Parathyroid adenoma (tissue), 2 donors: ENCODE data around the gene LAD1.

Experiments used
- H2AFZ ChIP-seq: fragments of 300-600 bp; sonication (generic); one replicate; pipeline ENCODE4 v1.7.0; 2017; ENCODE audit warnings: antibody characterized with exemption, mild to moderate bottlenecking
- H3K27ac ChIP-seq: fragments of 300-600 bp; sonication (generic); one replicate; pipeline ENCODE4 v1.7.0; 2017
- H3K27me3 ChIP-seq: fragments of 300-600 bp; sonication (generic); one replicate; pipeline ENCODE4 v1.7.0; 2017; ENCODE audit warnings: low read length; ENCODE audit not compliant: control insufficient read depth, insufficient read depth
- H3K36me3 ChIP-seq: fragments of 300-600 bp; sonication (generic); one replicate; pipeline ENCODE4 v1.7.0; 2017; ENCODE audit warnings: low read length; ENCODE audit not compliant: control insufficient read depth, insufficient read depth
- H3K4me1 ChIP-seq: fragments of 300-600 bp; sonication (generic); one replicate; pipeline ENCODE4 v1.7.0; 2017; ENCODE audit warnings: control low read depth
- H3K4me2 ChIP-seq: fragments of 300-600 bp; sonication (generic); one replicate; pipeline ENCODE4 v1.7.0; 2017; ENCODE audit warnings: low read length
- H3K4me3 ChIP-seq: fragments of 300-600 bp; sonication (generic); one replicate; pipeline ENCODE4 v1.7.0; 2017; ENCODE audit warnings: low read depth, low read length
- H3K79me2 ChIP-seq: fragments of 300-600 bp; sonication (generic); one replicate; pipeline ENCODE4 v1.7.0; 2017; ENCODE audit warnings: control low read depth
- H3K9ac ChIP-seq: fragments of 300-600 bp; sonication (generic); one replicate; pipeline ENCODE4 v1.7.0; 2017; ENCODE audit warnings: mild to moderate bottlenecking
- H3K9me3 ChIP-seq: fragments of 300-600 bp; sonication (generic); one replicate; pipeline ENCODE4 v1.7.0; 2017; ENCODE audit warnings: low read length; ENCODE audit not compliant: control insufficient read depth
- CTCF ChIP-seq: fragments of 300-600 bp; sonication (generic); IDR thresholded peaks from one replicate; pipeline ENCODE4 v1.7.0; 2017; ENCODE audit warnings: antibody characterized with exemption, mild to moderate bottlenecking
- donor health status: primary hyperparathyroidism.

Gene LAD1

GRCh38 chr1:201414051-201414738 lies 15.1 kb upstream of the LAD1 start:
- no peak overlapping the region for H3K4me3 ChIP-seq
- no peak overlapping the region for H3K4me2 ChIP-seq
- no peaks in the 10 kb centered on the region for H3K9me3 ChIP-seq
- H3K79me2 ChIP-seq: no peaks in the 10 kb centered on the region
- no peak overlapping the region for H3K27ac ChIP-seq
- H3K4me1 ChIP-seq: no peaks in the 10 kb centered on the region
- H3K27me3 ChIP-seq: no peaks in the 10 kb centered on the region
- H3K36me3 ChIP-seq: no peaks in the 10 kb centered on the region
- no peak overlapping the region for H2AFZ ChIP-seq
- TF ChIP-seq CTCF: no peak
- H3K9ac ChIP-seq: no peak overlapping the region

GRCh38 chr1:201411292-201411691 lies 12.2 kb upstream of the LAD1 start:
- Histone ChIP-seq H3K27ac (no peak overlapping the region), H3K4me2 (no peak overlapping the region), H3K4me3 (no peak overlapping the region), H3K9me3 (no peaks in the 10 kb centered on the region), H3K79me2 (no peaks in the 10 kb centered on the region), H2AFZ (no peak overlapping the region), H3K9ac (no peak overlapping the region), H3K36me3 (no peaks in the 10 kb centered on the region), H3K4me1 (no peaks in the 10 kb centered on the region), H3K27me3 (no peaks in the 10 kb centered on the region)
- TF ChIP-seq CTCF: no peak

GRCh38 chr1:201409440-201409839 lies 10.3 kb upstream of the LAD1 start:
- H3K9me3 ChIP-seq: no peaks in the 10 kb centered on the region
- no peaks in the 10 kb centered on the region for H3K4me1 ChIP-seq
- H3K36me3 ChIP-seq: no peaks in the 10 kb centered on the region
- no peak overlapping the region for H3K27ac ChIP-seq
- no peak overlapping the region for H3K4me3 ChIP-seq
- H3K79me2 ChIP-seq: no peaks in the 10 kb centered on the region
- H2AFZ ChIP-seq: no peak overlapping the region
- no peak overlapping the region for H3K4me2 ChIP-seq
- H3K9ac ChIP-seq: no peak overlapping the region
- no peak for TF ChIP-seq CTCF
- H3K27me3 ChIP-seq: no peaks in the 10 kb centered on the region

GRCh38 chr1:201408834-201409200 lies 9.7 kb upstream of the LAD1 start:
- TF ChIP-seq CTCF: no peak
- no peaks in the 10 kb centered on the region for H3K4me1 ChIP-seq
- no peak overlapping the region for H3K9ac ChIP-seq

GRCh38 chr1:201408176-201408833 lies 9.2 kb upstream of the LAD1 start:
- Histone ChIP-seq H2AFZ (no peak overlapping the region), H3K4me3 (no peak overlapping the region), H3K27ac (no peak overlapping the region), H3K27me3 (no peaks in the 10 kb centered on the region), H3K4me1 (no peaks in the 10 kb centered on the region), H3K9me3 (no peaks in the 10 kb centered on the region), H3K36me3 (no peaks in the 10 kb centered on the region), H3K9ac (no peak overlapping the region), H3K79me2 (no peaks in the 10 kb centered on the region), H3K4me2 (no peak overlapping the region)
- TF ChIP-seq CTCF: peak; percentile 83

More at GRCh38 chr1:201408834-201409200, 9.7 kb upstream of the LAD1 start:
- Histone ChIP-seq H3K4me3 (no peak overlapping the region), H3K27me3 (no peaks in the 10 kb centered on the region), H2AFZ (no peak overlapping the region), H3K79me2 (no peaks in the 10 kb centered on the region), H3K36me3 (no peaks in the 10 kb centered on the region), H3K9me3 (no peaks in the 10 kb centered on the region), H3K4me2 (no peak overlapping the region), H3K27ac (no peak overlapping the region)
